GM12878 (cell line): ENCODE results near the gene CLIC3. TPM values are rescaled to one million over a fixed set of nuclear protein-coding genes. Genes with fewer than 3 reads are reported as not detected.

Experiments
- ATF3 ChIP-seq: IDR thresholded peaks from 2 replicates; pipeline ENCODE4 v1.6.1; 2011; ENCODE audit warnings: low read depth, mild to moderate bottlenecking, low read length, moderate library complexity, borderline replicate concordance; ENCODE audit errors: extremely low read depth
- DPF2 ChIP-seq: fragments of 450-650 bp; IDR thresholded peaks from 2 replicates; pipeline ENCODE4 v1.6.1; 2017; ENCODE audit warnings: mild to moderate bottlenecking
- ESRRA ChIP-seq: IDR thresholded peaks from 2 replicates; pipeline ENCODE4 v1.6.1; 2012; ENCODE audit warnings: mild to moderate bottlenecking, low read length, improper control_type of control experiment
- HCFC1 ChIP-seq: fragments of 150-350 bp; IDR thresholded peaks from 2 replicates; pipeline ENCODE4 v1.6.1; 2014; ENCODE audit warnings: low read length
- HDGF ChIP-seq: fragments of 450-650 bp; IDR thresholded peaks from 2 replicates; pipeline ENCODE4 v1.6.1; 2016; ENCODE audit warnings: antibody characterized with exemption
- KLF5 ChIP-seq: fragments of 450-650 bp; IDR thresholded peaks from 2 replicates; pipeline ENCODE4 v1.6.1; 2014; ENCODE audit warnings: mild to moderate bottlenecking; ENCODE audit not compliant: partially characterized antibody
- LARP7 ChIP-seq: fragments of 450-650 bp; IDR thresholded peaks from 2 replicates; pipeline ENCODE4 v1.6.1; 2017; ENCODE audit warnings: mild to moderate bottlenecking
- MTA2 ChIP-seq: fragments of 450-650 bp; IDR thresholded peaks from 2 replicates; pipeline ENCODE4 v1.6.1; 2016; ENCODE audit warnings: low read depth, mild to moderate bottlenecking, moderate library complexity
- MTA3 ChIP-seq: IDR thresholded peaks from 2 replicates; pipeline ENCODE4 v1.6.1; 2012; ENCODE audit warnings: low read length, inconsistent platforms, borderline replicate concordance
- NBN ChIP-seq: fragments of 450-650 bp; IDR thresholded peaks from 2 replicates; pipeline ENCODE4 v1.6.1; 2016
- PAX8 ChIP-seq: fragments of 450-650 bp; IDR thresholded peaks from 2 replicates; pipeline ENCODE4 v1.6.1; 2017; ENCODE audit warnings: mild to moderate bottlenecking, moderate library complexity
- POU2F2 ChIP-seq: IDR thresholded peaks from 3 replicates; pipeline ENCODE4 v1.6.1; 2011; ENCODE audit warnings: low read depth, mild to moderate bottlenecking, low read length, borderline replicate concordance
- RELA ChIP-seq: fragments of 450-650 bp; IDR thresholded peaks from 2 replicates; pipeline ENCODE4 v1.8.0; 2014; ENCODE audit warnings: borderline replicate concordance; ENCODE audit not compliant: partially characterized antibody
- SMAD1 ChIP-seq: fragments of 450-650 bp; IDR thresholded peaks from 2 replicates; pipeline ENCODE4 v1.6.1; 2018; ENCODE audit warnings: mild to moderate bottlenecking, low read depth; ENCODE audit not compliant: partially characterized antibody
- SMARCA5 ChIP-seq: fragments of 450-650 bp; IDR thresholded peaks from 2 replicates; pipeline ENCODE4 v1.6.1; 2017; ENCODE audit warnings: mild to moderate bottlenecking
- SMC3 ChIP-seq: IDR thresholded peaks from 2 replicates; pipeline ENCODE4 v1.6.1; 2011; ENCODE audit warnings: low read length, improper control_type of control experiment, borderline replicate concordance
- SP1 ChIP-seq: IDR thresholded peaks from one replicate; pipeline ENCODE4 v1.6.1; 2011; ENCODE audit warnings: low read depth, low read length
- TARDBP ChIP-seq: IDR thresholded peaks from 2 replicates; pipeline ENCODE4 v1.6.1; 2016; ENCODE audit warnings: borderline replicate concordance
- ZBTB4 ChIP-seq: fragments of 450-650 bp; formaldehyde crosslinking; IDR thresholded peaks from 2 replicates; pipeline ENCODE4 v1.4.0; 2022; ENCODE audit warnings: mild to moderate bottlenecking, moderate library complexity
- polyA plus RNA-seq, 11 experiments: library from polyadenylated mRNA; depleted of rRNA in 4 of 11; unstranded in 6 of 11; stranded (reverse) in 5 of 11; fragments of >200 nt; fragmentation: Nextera tagmentation in 4 of 11; fragmentation: Illumina TruSeq in 1 of 11; extraction: Ambion mirVana in 4 of 11; extraction: Trizol in 1 of 11; gene quantifications; 1 replicate in 1 of 11; 2 replicates in 10 of 11; pipeline versions ENCODE4 v1.2.1 to v1.2.3, GENCODE V29; 2011 to 2016; ENCODE audit warnings: inconsistent platforms in 2 of 11, missing spikeins in 2 of 11, low read depth in 1 of 11
- total RNA-seq, 4 experiments: library from RNA; depleted of rRNA in 3 of 4; stranded (reverse); fragments of >200 nt in 3 of 4; fragmentation: Illumina TruSeq in 1 of 4; extraction: Trizol in 1 of 4; gene quantifications; 2 replicates each; pipeline versions ENCODE4 v1.2.1 to v1.2.3, GENCODE V29; 2013 to 2021
- TF ChIP-seq, protein P1 (sequence below), 3 experiments: IDR thresholded peaks in 2 of 3; conservative IDR thresholded peaks in 1 of 3; 2 replicates each; pipeline ENCODE4 v1.5.1; 2011; ENCODE audit warnings: low read depth in 3 of 3, low read length in 3 of 3, mild to moderate bottlenecking in 3 of 3, control low read depth in 2 of 3, moderate library complexity in 2 of 3, inconsistent platforms in 1 of 3, mixed read lengths in 1 of 3; ENCODE audit not compliant: control insufficient read depth in 2 of 3, insufficient read depth in 1 of 3; ENCODE audit errors: extremely low read depth in 1 of 3
- TF ChIP-seq, protein P2 (sequence below): fragments of 450-650 bp; conservative IDR thresholded peaks from 2 replicates; pipeline ENCODE4 v1.6.1; 2017; ENCODE audit warnings: mild to moderate bottlenecking, moderate library complexity
- TF ChIP-seq, protein P3 (sequence below): fragments of 450-650 bp; IDR thresholded peaks from 2 replicates; pipeline ENCODE4 v1.6.1; 2014; ENCODE audit warnings: mild to moderate bottlenecking

CLIC3 gene
- total and polyA plus RNA-seq, 10 of the 15 experiments (the other 5 are each of a cell fraction or from before 2014, with no cell fraction given), result 0.31 TPM; not detected in 9

GRCh38 chr9:136949817-136950655 is 46.3 kb downstream of the CLIC3 start (continued):
- TF ChIP-seq ZBTB4 (CRISPR knock-in tag), result peak; percentile 34; the same call in 1 of the 2 replicates
- no peak for TF ChIP-seq HCFC1
- TF ChIP-seq SMC3, result no peak
- TF ChIP-seq PAX8, result no peak
- TF ChIP-seq SP1, result peak; percentile 91
- TF ChIP-seq MTA2, result no peak
- peak; percentile 32; the same call in 1 of the 2 replicates for TF ChIP-seq NBN
- TF ChIP-seq, protein P1, sequence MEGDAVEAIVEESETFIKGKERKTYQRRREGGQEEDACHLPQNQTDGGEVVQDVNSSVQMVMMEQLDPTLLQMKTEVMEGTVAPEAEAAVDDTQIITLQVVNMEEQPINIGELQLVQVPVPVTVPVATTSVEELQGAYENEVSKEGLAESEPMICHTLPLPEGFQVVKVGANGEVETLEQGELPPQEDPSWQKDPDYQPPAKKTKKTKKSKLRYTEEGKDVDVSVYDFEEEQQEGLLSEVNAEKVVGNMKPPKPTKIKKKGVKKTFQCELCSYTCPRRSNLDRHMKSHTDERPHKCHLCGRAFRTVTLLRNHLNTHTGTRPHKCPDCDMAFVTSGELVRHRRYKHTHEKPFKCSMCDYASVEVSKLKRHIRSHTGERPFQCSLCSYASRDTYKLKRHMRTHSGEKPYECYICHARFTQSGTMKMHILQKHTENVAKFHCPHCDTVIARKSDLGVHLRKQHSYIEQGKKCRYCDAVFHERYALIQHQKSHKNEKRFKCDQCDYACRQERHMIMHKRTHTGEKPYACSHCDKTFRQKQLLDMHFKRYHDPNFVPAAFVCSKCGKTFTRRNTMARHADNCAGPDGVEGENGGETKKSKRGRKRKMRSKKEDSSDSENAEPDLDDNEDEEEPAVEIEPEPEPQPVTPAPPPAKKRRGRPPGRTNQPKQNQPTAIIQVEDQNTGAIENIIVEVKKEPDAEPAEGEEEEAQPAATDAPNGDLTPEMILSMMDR (IDR thresholded peaks at IDR 0.05 in 2 of 3, conservative IDR thresholded peaks at IDR 0.05 in 1 of 3; ENCODE audit: control insufficient read depth in 2 of 3, extremely low read depth in 1 of 3, insufficient read depth in 1 of 3, low read depth in 3 of 3, low read length in 3 of 3), result peak in 2 of 3 experiments; percentile 22 to 37; a peak in 2 of 6 replicates
- TF ChIP-seq TARDBP, result no peak
- TF ChIP-seq SMAD1, result no peak
- no peak for TF ChIP-seq MTA3
- TF ChIP-seq, protein P2, sequence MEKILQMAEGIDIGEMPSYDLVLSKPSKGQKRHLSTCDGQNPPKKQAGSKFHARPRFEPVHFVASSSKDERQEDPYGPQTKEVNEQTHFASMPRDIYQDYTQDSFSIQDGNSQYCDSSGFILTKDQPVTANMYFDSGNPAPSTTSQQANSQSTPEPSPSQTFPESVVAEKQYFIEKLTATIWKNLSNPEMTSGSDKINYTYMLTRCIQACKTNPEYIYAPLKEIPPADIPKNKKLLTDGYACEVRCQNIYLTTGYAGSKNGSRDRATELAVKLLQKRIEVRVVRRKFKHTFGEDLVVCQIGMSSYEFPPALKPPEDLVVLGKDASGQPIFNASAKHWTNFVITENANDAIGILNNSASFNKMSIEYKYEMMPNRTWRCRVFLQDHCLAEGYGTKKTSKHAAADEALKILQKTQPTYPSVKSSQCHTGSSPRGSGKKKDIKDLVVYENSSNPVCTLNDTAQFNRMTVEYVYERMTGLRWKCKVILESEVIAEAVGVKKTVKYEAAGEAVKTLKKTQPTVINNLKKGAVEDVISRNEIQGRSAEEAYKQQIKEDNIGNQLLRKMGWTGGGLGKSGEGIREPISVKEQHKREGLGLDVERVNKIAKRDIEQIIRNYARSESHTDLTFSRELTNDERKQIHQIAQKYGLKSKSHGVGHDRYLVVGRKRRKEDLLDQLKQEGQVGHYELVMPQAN, result peak; percentile 49; the same call in 1 of the 2 replicates
- peak; percentile 78 for TF ChIP-seq HDGF
- peak; percentile 89; the same call in 1 of the 2 replicates for TF ChIP-seq ATF3
- 0 out of 3 replicates have a peak, but pooled peaks have one; percentile 9 for TF ChIP-seq POU2F2
- TF ChIP-seq DPF2, result 0 out of 2 replicates have a peak, but pooled peaks have one; percentile 53
- TF ChIP-seq RELA, result peak; percentile 38
- TF ChIP-seq SMARCA5, result 0 out of 2 replicates have a peak, but pooled peaks have one; percentile 32
- TF ChIP-seq, protein P3, sequence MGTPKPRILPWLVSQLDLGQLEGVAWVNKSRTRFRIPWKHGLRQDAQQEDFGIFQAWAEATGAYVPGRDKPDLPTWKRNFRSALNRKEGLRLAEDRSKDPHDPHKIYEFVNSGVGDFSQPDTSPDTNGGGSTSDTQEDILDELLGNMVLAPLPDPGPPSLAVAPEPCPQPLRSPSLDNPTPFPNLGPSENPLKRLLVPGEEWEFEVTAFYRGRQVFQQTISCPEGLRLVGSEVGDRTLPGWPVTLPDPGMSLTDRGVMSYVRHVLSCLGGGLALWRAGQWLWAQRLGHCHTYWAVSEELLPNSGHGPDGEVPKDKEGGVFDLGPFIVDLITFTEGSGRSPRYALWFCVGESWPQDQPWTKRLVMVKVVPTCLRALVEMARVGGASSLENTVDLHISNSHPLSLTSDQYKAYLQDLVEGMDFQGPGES, result peak; percentile 88
- TF ChIP-seq KLF5, result peak; percentile 50
- TF ChIP-seq LARP7, result peak; percentile 37
- no peak for TF ChIP-seq ESRRA
